Ovary (tissue), 3 donors: ENCODE data around the gene ST7.

Source experiments
- CTCF ChIP-seq, 3 donors: fragments of 450-650 bp in 2 of 3; fragments of 200-600 bp in 1 of 3; IDR thresholded peaks; one replicate each; pipeline versions ENCODE4 v1.5.1 to v1.8.0; 2016 to 2022; ENCODE audit warnings: antibody characterized with exemption in 3 of 3, mild to moderate bottlenecking in 1 of 3
- EP300 ChIP-seq: sonication (generic); formaldehyde crosslinking; IDR thresholded peaks from one replicate; pipeline ENCODE4 v1.6.1; 2017; ENCODE audit warnings: antibody characterized with exemption
- POLR2A ChIP-seq: fragments of 450-650 bp; IDR thresholded peaks from one replicate; pipeline ENCODE4 v1.6.1; 2017; ENCODE audit warnings: antibody characterized with exemption, mild to moderate bottlenecking, moderate library complexity
- donor health status: DM: no; HTN: no; CAD: no.

GRCh38 chr7:116985575-116985974, 32.3 kb downstream of the ST7 start:
- TF ChIP-seq CTCF (IDR thresholded peaks at IDR 0.05) (no peak), EP300 (no peak), POLR2A (no peak)
